Measurements from ENCODE around the gene INPP4A. TPM values are rescaled to one million over a fixed set of nuclear protein-coding genes. Genes with fewer than 3 reads are reported as not detected.

The INPP4A gene
- total RNA-seq, 1 donor from 2014 or later, result 18.0 TPM

DNA sequence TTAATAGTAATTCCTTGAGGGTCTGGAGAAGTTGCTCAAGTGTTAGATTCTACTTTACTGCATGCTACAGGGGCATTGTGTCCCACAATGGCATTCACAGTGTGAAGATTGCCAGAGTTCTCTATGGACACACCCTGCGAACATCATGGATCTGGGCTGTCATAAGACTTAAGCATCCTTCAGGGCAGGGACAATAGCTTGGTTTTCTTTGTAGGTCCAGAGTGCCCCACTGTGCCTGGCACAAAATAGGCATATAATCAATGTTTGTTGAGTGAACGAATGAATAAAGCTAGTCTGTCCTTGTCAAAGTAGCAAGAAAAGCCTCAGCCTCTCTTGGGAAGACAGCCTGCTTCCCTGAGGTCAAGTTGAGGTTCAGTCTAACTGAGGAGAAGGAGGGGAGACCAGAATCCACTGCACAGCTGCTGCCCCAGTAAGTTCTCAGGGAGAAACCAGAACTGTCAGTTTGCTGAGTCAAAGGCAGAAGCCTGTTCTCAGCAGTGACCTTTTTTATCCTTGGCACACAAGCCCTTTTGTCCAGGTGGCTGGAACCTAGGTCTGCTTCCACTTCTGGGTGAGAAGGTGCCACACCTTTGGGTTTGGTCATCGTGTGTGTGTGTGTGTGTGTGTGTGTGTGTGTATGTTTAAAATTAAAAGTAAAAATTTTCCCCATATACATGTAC, 15.0 kb downstream of the INPP4A start:
- DNase-seq (ENCODE audit: low read depth), result no peak

DNA sequence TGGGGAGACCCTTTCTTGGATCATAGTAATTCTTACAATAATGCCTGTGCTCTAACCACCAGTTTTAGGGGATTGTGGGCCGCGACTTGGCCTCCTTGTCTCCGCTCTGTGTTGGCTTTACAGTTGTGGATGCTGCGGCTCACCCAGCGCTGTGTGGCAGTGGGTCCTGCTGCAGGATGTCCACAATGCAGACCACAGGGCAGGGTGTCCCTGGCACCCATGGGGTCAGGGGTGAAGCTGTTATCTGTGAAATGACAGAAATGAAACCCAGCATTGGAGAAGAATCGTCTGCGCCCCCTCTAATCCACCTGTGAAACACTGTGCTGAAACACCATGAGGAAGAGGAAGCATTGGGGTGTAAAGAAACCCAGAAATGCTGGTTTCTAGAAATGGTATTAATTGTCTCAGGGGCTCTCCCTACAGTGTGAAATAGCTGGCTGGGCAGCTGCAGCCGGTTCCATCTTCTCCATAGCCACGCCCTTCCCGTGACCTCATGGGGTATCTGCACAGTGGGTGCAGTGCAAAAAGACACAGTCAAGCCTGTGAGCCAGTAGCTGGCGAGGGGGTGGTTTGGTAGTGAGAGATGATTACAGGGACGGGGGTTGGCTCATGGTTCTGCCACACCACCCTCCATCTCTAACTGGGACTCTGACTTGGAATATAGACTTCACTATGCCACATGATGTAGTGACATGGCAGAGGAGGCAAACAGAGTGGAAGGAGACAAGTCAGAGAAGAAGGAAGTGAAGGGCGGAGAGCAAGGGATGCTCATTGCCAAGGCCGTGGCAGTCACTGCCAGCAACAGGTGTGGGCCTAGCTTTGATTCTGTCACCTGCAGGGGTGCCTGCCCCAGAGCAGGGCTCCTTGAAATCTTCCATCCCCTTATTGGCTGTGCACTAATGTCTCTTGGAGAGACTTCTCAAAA, 16.2 kb downstream of the INPP4A start:
- no peak for TF ChIP-seq CTCF (IDR thresholded peaks at IDR 0.05; ENCODE audit: insufficient read depth, low read length, poor library complexity, severe bottlenecking)
- no peak for DNase-seq (ENCODE audit: low read depth)

More for the DNA sequence above, 15.0 kb downstream of the INPP4A start:
- Histone ChIP-seq H3K36me3 (ENCODE audit: control insufficient read depth, insufficient read depth, low read length) (no peaks in the 10 kb centered on the region), H3K4me3 (ENCODE audit: low read depth, low read length) (no peak overlapping the region), H3K27me3 (ENCODE audit: control insufficient read depth, insufficient read depth, low read length) (no peaks in the 10 kb centered on the region)
- TF ChIP-seq CTCF (IDR thresholded peaks at IDR 0.05; ENCODE audit: insufficient read depth, low read length, poor library complexity, severe bottlenecking), result no peak

GRCh38 chr2:98461498-98462049, 16.9 kb downstream of the INPP4A start:
- Histone ChIP-seq H3K4me3 (ENCODE audit: low read depth, low read length) (no peak overlapping the region), H3K27me3 (ENCODE audit: control insufficient read depth, insufficient read depth, low read length) (no peaks in the 10 kb centered on the region), H3K36me3 (ENCODE audit: control insufficient read depth, insufficient read depth, low read length) (no peaks in the 10 kb centered on the region)
- DNase-seq (ENCODE audit: low read depth), result no peak
- TF ChIP-seq CTCF (IDR thresholded peaks at IDR 0.05; ENCODE audit: insufficient read depth, low read length, poor library complexity, severe bottlenecking), result no peak

More for the DNA sequence above, 16.2 kb downstream of the INPP4A start:
- Histone ChIP-seq H3K36me3 (ENCODE audit: control insufficient read depth, insufficient read depth, low read length) (no peaks in the 10 kb centered on the region), H3K27me3 (ENCODE audit: control insufficient read depth, insufficient read depth, low read length) (no peaks in the 10 kb centered on the region), H3K4me3 (ENCODE audit: low read depth, low read length) (no peak overlapping the region)

GRCh38 chr2:98463081-98463481, 18.4 kb downstream of the INPP4A start:
- no peaks in the 10 kb centered on the region for H3K27me3 ChIP-seq (ENCODE audit: control insufficient read depth, insufficient read depth, low read length)
- H3K4me3 ChIP-seq (ENCODE audit: low read depth, low read length), result no peak overlapping the region
- H3K36me3 ChIP-seq (ENCODE audit: control insufficient read depth, insufficient read depth, low read length), result no peaks in the 10 kb centered on the region
- TF ChIP-seq CTCF (IDR thresholded peaks at IDR 0.05; ENCODE audit: insufficient read depth, low read length, poor library complexity, severe bottlenecking), result no peak
- no peak for DNase-seq (ENCODE audit: low read depth)

GRCh38 chr2:98463551-98463971, 18.9 kb downstream of the INPP4A start:
- H3K36me3 ChIP-seq (ENCODE audit: control insufficient read depth, insufficient read depth, low read length), result no peaks in the 10 kb centered on the region
- H3K27me3 ChIP-seq (ENCODE audit: control insufficient read depth, insufficient read depth, low read length), result no peaks in the 10 kb centered on the region
- no peak overlapping the region for H3K4me3 ChIP-seq (ENCODE audit: low read depth, low read length)
- no peak for TF ChIP-seq CTCF (IDR thresholded peaks at IDR 0.05; ENCODE audit: insufficient read depth, low read length, poor library complexity, severe bottlenecking)
- DNase-seq (ENCODE audit: low read depth), result no peak
